ENCODE results near the gene METTL17.
"Not testable (repeated sequence)": the region's sequence is repeated elsewhere in the genome, so short reads cannot be mapped to it uniquely, and the experiment has no call there.

DNA sequence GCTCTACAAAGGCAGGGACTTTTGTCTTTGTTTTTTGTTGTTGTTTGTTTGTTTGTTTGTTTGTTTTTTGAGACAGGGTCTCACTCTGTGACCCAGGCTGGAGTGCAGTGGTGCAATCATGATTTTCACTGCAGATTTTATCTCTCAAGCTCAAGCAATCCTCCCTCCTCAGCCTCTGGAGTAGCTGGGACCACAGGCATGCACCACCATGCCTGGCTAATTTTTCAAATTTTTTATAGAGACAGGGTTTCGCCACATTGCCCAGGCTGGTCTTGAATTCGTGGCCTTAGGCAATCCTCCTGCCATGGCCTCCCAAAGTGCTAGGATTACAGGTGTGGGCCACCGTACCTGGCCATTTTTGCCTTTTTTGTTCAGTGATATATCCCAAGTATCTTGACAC is 51.2 kb downstream of the METTL17 start:
- TF ChIP-seq POLR2A (IDR thresholded peaks at IDR 0.05; ENCODE audit: low read depth, low read length); POLR2AphosphoS5 (IDR thresholded peaks at IDR 0.05; ENCODE audit: low read depth, low read length); TAF1 (IDR thresholded peaks at IDR 0.05; ENCODE audit: borderline replicate concordance, low read depth, low read length): not testable (repeated sequence)
